Neural cell (in vitro differentiated cells): Measurements from ENCODE around the gene SHBG.

Experiments
- CTCF ChIP-seq: fragments of 450-650 bp; IDR thresholded peaks from 2 replicates; pipeline ENCODE4 v1.5.1; 2014; ENCODE audit warnings: antibody characterized with exemption, mild to moderate bottlenecking, moderate library complexity; ENCODE audit not compliant: poor library complexity, severe bottlenecking
- EZH2 ChIP-seq: fragments of 200-600, 300-800 bp; shearing (Covaris generic), sonication (generic); IDR thresholded peaks from 2 replicates; pipeline ENCODE4 v1.6.1; 2014; ENCODE audit warnings: antibody characterized with exemption, low read length, borderline replicate concordance, mild to moderate bottlenecking; ENCODE audit not compliant: insufficient read depth, poor library complexity, severe bottlenecking
- POLR2AphosphoS5 ChIP-seq: IDR thresholded peaks from 2 replicates; pipeline ENCODE4 v1.6.1; 2012

GRCh38 chr17:7651665-7652387, 21.9 kb downstream of the SHBG start:
- TF ChIP-seq CTCF = peak; percentile 46
- no peak for TF ChIP-seq EZH2
- TF ChIP-seq POLR2AphosphoS5 = peak; percentile 57
